SU-DHL-6 (cell line): Measurements from ENCODE around the gene ELANE.

Experiments used
- H2AFZ ChIP-seq: fragments of 200-600 bp; sonication (generic); 2 replicates; pipeline ENCODE4 v1.6.1; 2014; ENCODE audit warnings: low read depth, mild to moderate bottlenecking, moderate library complexity, mixed read lengths, antibody characterized with exemption, low read length; ENCODE audit not compliant: severe bottlenecking
- H3F3A ChIP-seq: fragments of 200-600 bp; shearing (Covaris generic); 2 replicates; pipeline ENCODE4 v1.6.0; 2016; ENCODE audit warnings: antibody characterized with exemption, mild to moderate bottlenecking; ENCODE audit not compliant: insufficient read depth
- H3K27ac ChIP-seq: fragments of 200-600 bp; sonication (generic); 2 replicates; pipeline ENCODE4 v1.5.1; 2016; ENCODE audit warnings: low read depth, mild to moderate bottlenecking, low read length, moderate library complexity, mixed read lengths
- H3K27me3 ChIP-seq: fragments of 200-600 bp; sonication (generic), shearing (Covaris generic); 2 replicates; pipeline ENCODE4 v1.6.0; 2014; ENCODE audit warnings: mild to moderate bottlenecking, low read length
- H3K36me3 ChIP-seq: fragments of 200-600 bp; sonication (generic); 2 replicates; pipeline ENCODE4 v1.6.1; 2014; ENCODE audit warnings: mild to moderate bottlenecking, low read length, mixed read lengths
- H3K4me2 ChIP-seq: fragments of 300-600, 200-600 bp; shearing (Covaris generic), sonication (generic); 2 replicates; pipeline ENCODE4 v1.6.0; 2014; ENCODE audit warnings: low read length, low read depth, mild to moderate bottlenecking; ENCODE audit not compliant: poor library complexity, severe bottlenecking
- H3K4me3 ChIP-seq: fragments of 200-600 bp; sonication (generic); 2 replicates; pipeline ENCODE4 v1.5.1; 2014; ENCODE audit warnings: antibody characterized with exemption, low read length, mild to moderate bottlenecking, mixed read lengths; ENCODE audit not compliant: insufficient read depth, poor library complexity, severe bottlenecking
- H3K79me2 ChIP-seq: fragments of 200-600 bp; sonication (generic); 2 replicates; pipeline ENCODE4 v1.6.1; 2014; ENCODE audit warnings: mild to moderate bottlenecking, low read length, moderate library complexity; ENCODE audit not compliant: insufficient read depth
- H3K9ac ChIP-seq: fragments of 200-600 bp; sonication (generic); 2 replicates; pipeline ENCODE4 v1.7.0; 2014; ENCODE audit warnings: mild to moderate bottlenecking, low read length
- H3K9me2 ChIP-seq: fragments of 200-600 bp; sonication (generic); replicated peaks from 2 replicates; pipeline ENCODE4 v1.6.1; 2014; ENCODE audit warnings: low read length; ENCODE audit not compliant: insufficient read depth
- H3K9me3 ChIP-seq: fragments of 200-600 bp; sonication (generic); 2 replicates; pipeline ENCODE4 v1.6.1; 2014; ENCODE audit warnings: low read length, mixed read lengths; ENCODE audit not compliant: insufficient read depth
- H4K20me1 ChIP-seq: fragments of 200-600 bp; sonication (generic); 2 replicates; pipeline ENCODE4 v1.6.1; 2014; ENCODE audit warnings: low read depth, mild to moderate bottlenecking, antibody characterized with exemption, low read length, moderate library complexity, mixed read lengths
- CTCF ChIP-seq: fragments of 200-600 bp; sonication (generic); IDR thresholded peaks from one replicate; pipeline ENCODE4 v1.5.1; 2017; ENCODE audit warnings: antibody characterized with exemption, mild to moderate bottlenecking, low read length, moderate library complexity; ENCODE audit not compliant: insufficient read depth, poor library complexity, severe bottlenecking
- EZH2phosphoT487 ChIP-seq: fragments of 200-600 bp; sonication (generic), shearing (Covaris generic); conservative IDR thresholded peaks from 2 replicates; pipeline ENCODE4 v1.6.1; 2018; ENCODE audit warnings: mild to moderate bottlenecking, antibody characterized with exemption, low read length, moderate library complexity, mixed read lengths

Gene ELANE

GRCh38 chr19:870314-870713 lies 18.2 kb downstream of the ELANE start:
- no peaks in the 10 kb centered on the region for H3F3A ChIP-seq
- H3K36me3 ChIP-seq = no peaks in the 10 kb centered on the region
- no peaks in the 10 kb centered on the region for H3K9me2 ChIP-seq
- no peak overlapping the region for H3K9ac ChIP-seq
- H3K27me3 ChIP-seq = no peaks in the 10 kb centered on the region
- H3K4me3 ChIP-seq = no peak overlapping the region
- H3K9me3 ChIP-seq = no peaks in the 10 kb centered on the region
- no peak overlapping the region for H3K27ac ChIP-seq
- TF ChIP-seq EZH2phosphoT487 (no peak), CTCF (no peak)
- H2AFZ ChIP-seq = no peak overlapping the region
- no peaks in the 10 kb centered on the region for H4K20me1 ChIP-seq
- no peak overlapping the region for H3K4me2 ChIP-seq
- no peaks in the 10 kb centered on the region for H3K79me2 ChIP-seq

- Histone ChIP-seq H3K9me2 (no peaks in the 10 kb centered on the region), H3K36me3 (no peaks in the 10 kb centered on the region), H3K79me2 (no peaks in the 10 kb centered on the region), H3K4me2 (no peak overlapping the region), H3K27ac (no peak overlapping the region), H3F3A (no peaks in the 10 kb centered on the region), H3K27me3 (no peaks in the 10 kb centered on the region), H4K20me1 (no peaks in the 10 kb centered on the region), H3K4me3 (no peak overlapping the region), H3K9ac (no peak overlapping the region), H3K9me3 (no peaks in the 10 kb centered on the region), H2AFZ (no peak overlapping the region)
- TF ChIP-seq CTCF = no peak
- no peak for TF ChIP-seq EZH2phosphoT487
Measured at GRCh38 chr19:870963-871401, 18.9 kb downstream of the ELANE start.

GRCh38 chr19:871446-872265 lies 19.6 kb downstream of the ELANE start:
- H3K36me3 ChIP-seq = no peaks in the 10 kb centered on the region
- no peaks in the 10 kb centered on the region for H3K79me2 ChIP-seq
- H3F3A ChIP-seq = no peaks in the 10 kb centered on the region
- H3K9me3 ChIP-seq = no peaks in the 10 kb centered on the region
- no peak overlapping the region for H3K4me3 ChIP-seq
- no peak for TF ChIP-seq EZH2phosphoT487
- TF ChIP-seq CTCF = no peak
- peak overlapping the region; percentile 39 for H3K4me2 ChIP-seq
- H4K20me1 ChIP-seq = no peaks in the 10 kb centered on the region
- H3K27me3 ChIP-seq = no peaks in the 10 kb centered on the region
- H2AFZ ChIP-seq = no peak overlapping the region
- no peak overlapping the region for H3K9ac ChIP-seq
- H3K9me2 ChIP-seq = no peaks in the 10 kb centered on the region
- H3K27ac ChIP-seq = no peak overlapping the region
